Neural cell (in vitro differentiated cells): ENCODE data around the gene ITGA11. TPM values are rescaled to one million over a fixed set of nuclear protein-coding genes. Genes with fewer than 3 reads are reported as not detected.
A peak's percentile ranks its signal among the peaks of the same experiment; 100 is the strongest.

ENCODE experiments used
- H2AFZ ChIP-seq: fragments of 200-600, 300-800 bp; sonication (generic), shearing (Covaris generic); 2 replicates; pipeline ENCODE4 v1.6.0; 2014; ENCODE audit warnings: low read depth, mild to moderate bottlenecking, antibody characterized with exemption, low read length, moderate library complexity
- H3F3A ChIP-seq: fragments of 200-600 bp; shearing (Covaris generic); 2 replicates; pipeline ENCODE4 v1.6.1; 2016; ENCODE audit warnings: mild to moderate bottlenecking, moderate library complexity, mixed read lengths, antibody characterized with exemption, low read length; ENCODE audit not compliant: insufficient read depth, poor library complexity, severe bottlenecking
- H3K27ac ChIP-seq: fragments of 200-600, 300-800 bp; sonication (generic), shearing (Covaris generic); 2 replicates; pipeline ENCODE4 v1.5.1; 2014; ENCODE audit warnings: mild to moderate bottlenecking, low read length, moderate library complexity
- H3K27me3 ChIP-seq: fragments of 300-800, 200-600 bp; sonication (generic), shearing (Covaris generic); 2 replicates; pipeline ENCODE4 v1.6.0; 2014; ENCODE audit warnings: mild to moderate bottlenecking, low read depth, low read length, moderate library complexity; ENCODE audit not compliant: insufficient read depth
- H3K36me3 ChIP-seq: fragments of 300-800, 200-600 bp; sonication (generic), shearing (Covaris generic); 2 replicates; pipeline ENCODE4 v1.5.1; 2014; ENCODE audit warnings: mild to moderate bottlenecking, antibody characterized with exemption, low read length, moderate library complexity; ENCODE audit not compliant: insufficient read depth
- H3K4me2 ChIP-seq: fragments of 300-800, 200-600 bp; sonication (generic), shearing (Covaris generic); 2 replicates; pipeline ENCODE4 v1.6.0; 2014; ENCODE audit warnings: mild to moderate bottlenecking, low read length
- H3K4me3 ChIP-seq: fragments of 300-800, 200-600 bp; sonication (generic), shearing (Covaris generic); 2 replicates; pipeline ENCODE4 v1.5.1; 2014; ENCODE audit warnings: mild to moderate bottlenecking, low read length, moderate library complexity
- H3K79me2 ChIP-seq: fragments of 200-600 bp; shearing (Covaris generic); replicated peaks from 2 replicates; pipeline ENCODE4 v1.6.0; 2014; ENCODE audit warnings: mild to moderate bottlenecking, low read length, moderate library complexity; ENCODE audit not compliant: insufficient read depth
- H3K9ac ChIP-seq: fragments of 300-800, 200-600 bp; sonication (generic), shearing (Covaris generic); 2 replicates; pipeline ENCODE4 v1.6.1; 2016; ENCODE audit warnings: mild to moderate bottlenecking, low read length, mixed read lengths
- H3K9me2 ChIP-seq: fragments of 200-600 bp; shearing (Covaris generic); 2 replicates; pipeline ENCODE4 v1.6.1; 2016; ENCODE audit warnings: mild to moderate bottlenecking, low read length, mixed read lengths; ENCODE audit not compliant: insufficient read depth
- H3K9me3 ChIP-seq: fragments of 200-600, 300-800 bp; sonication (generic), shearing (Covaris generic); 2 replicates; pipeline ENCODE4 v1.6.1; 2016; ENCODE audit warnings: mild to moderate bottlenecking, mixed run types, low read length, moderate library complexity, mixed read lengths
- H4K20me1 ChIP-seq: fragments of 200-600 bp; shearing (Covaris generic); 2 replicates; pipeline ENCODE4 v1.6.1; 2016; ENCODE audit warnings: mild to moderate bottlenecking, mixed run types; ENCODE audit not compliant: insufficient read depth
- EP300 ChIP-seq: fragments of 450-650 bp; conservative IDR thresholded peaks from 2 replicates; pipeline ENCODE4 v1.6.1; 2014; ENCODE audit warnings: antibody characterized with exemption, mild to moderate bottlenecking, moderate library complexity; ENCODE audit not compliant: poor library complexity, severe bottlenecking
- EZH2 ChIP-seq: fragments of 200-600, 300-800 bp; shearing (Covaris generic), sonication (generic); IDR thresholded peaks from 2 replicates; pipeline ENCODE4 v1.6.1; 2014; ENCODE audit warnings: antibody characterized with exemption, low read length, borderline replicate concordance, mild to moderate bottlenecking; ENCODE audit not compliant: insufficient read depth, poor library complexity, severe bottlenecking
- MXI1 ChIP-seq: fragments of 450-650 bp; conservative IDR thresholded peaks from 2 replicates; pipeline ENCODE4 v1.6.1; 2014; ENCODE audit warnings: antibody characterized with exemption, mild to moderate bottlenecking; ENCODE audit not compliant: poor library complexity, severe bottlenecking
- POLR2AphosphoS5 ChIP-seq: IDR thresholded peaks from 2 replicates; pipeline ENCODE4 v1.6.1; 2012
- RAD21 ChIP-seq: fragments of 450-650 bp; conservative IDR thresholded peaks from 2 replicates; pipeline ENCODE4 v1.6.1; 2014; ENCODE audit warnings: antibody characterized with exemption, mild to moderate bottlenecking, moderate library complexity
- SMC3 ChIP-seq: fragments of 450-650 bp; conservative IDR thresholded peaks from 2 replicates; pipeline ENCODE4 v1.6.1; 2014; ENCODE audit warnings: antibody characterized with exemption, mild to moderate bottlenecking, moderate library complexity; ENCODE audit not compliant: poor library complexity
- TAF1 ChIP-seq: IDR thresholded peaks from 2 replicates; pipeline ENCODE4 v1.6.1; 2012; ENCODE audit warnings: low read depth
- polyA plus RNA-seq: library from polyadenylated mRNA; depleted of rRNA; stranded (reverse); fragments of >200 nt; gene quantifications from 2 replicates; pipeline ENCODE4 v1.2.3, GENCODE V29; 2014
- TF ChIP-seq, protein P1 (sequence below): fragments of 450-650 bp; IDR thresholded peaks from 2 replicates; pipeline ENCODE4 v1.5.1; 2014; ENCODE audit warnings: antibody characterized with exemption, mild to moderate bottlenecking, moderate library complexity; ENCODE audit not compliant: poor library complexity, severe bottlenecking
- TF ChIP-seq, protein P2 (sequence below): IDR thresholded peaks from 2 replicates; pipeline ENCODE4 v1.6.1; 2012; ENCODE audit warnings: borderline replicate concordance

ITGA11 gene
- polyA plus RNA-seq, 1 donor from 2014 or later = not detected

DNA sequence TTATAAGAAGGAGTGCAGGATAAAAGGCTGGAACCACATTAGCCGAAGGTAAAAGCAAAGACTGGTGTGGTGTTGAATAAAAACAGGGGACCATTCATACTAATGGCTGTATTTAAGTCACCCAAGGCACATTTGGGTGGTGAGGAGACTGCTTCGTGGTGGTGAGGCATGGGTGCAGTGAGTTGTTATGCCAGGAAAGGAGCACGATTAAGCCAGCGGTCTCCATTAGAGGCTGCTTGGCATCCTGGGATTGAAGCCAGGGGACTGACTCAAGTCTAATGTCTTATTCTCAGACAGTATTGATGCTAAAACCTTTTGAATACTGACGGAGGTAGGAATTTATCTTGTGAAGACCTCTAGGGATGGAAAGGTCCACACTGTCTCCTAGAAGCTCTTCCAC, 132.5 kb downstream of the ITGA11 start:
- peak overlapping the region; percentile 53 for H3K27ac ChIP-seq
- H3K4me3 ChIP-seq = no peak overlapping the region
- H3F3A ChIP-seq = no peaks in the 10 kb centered on the region
- TF ChIP-seq, protein P1, sequence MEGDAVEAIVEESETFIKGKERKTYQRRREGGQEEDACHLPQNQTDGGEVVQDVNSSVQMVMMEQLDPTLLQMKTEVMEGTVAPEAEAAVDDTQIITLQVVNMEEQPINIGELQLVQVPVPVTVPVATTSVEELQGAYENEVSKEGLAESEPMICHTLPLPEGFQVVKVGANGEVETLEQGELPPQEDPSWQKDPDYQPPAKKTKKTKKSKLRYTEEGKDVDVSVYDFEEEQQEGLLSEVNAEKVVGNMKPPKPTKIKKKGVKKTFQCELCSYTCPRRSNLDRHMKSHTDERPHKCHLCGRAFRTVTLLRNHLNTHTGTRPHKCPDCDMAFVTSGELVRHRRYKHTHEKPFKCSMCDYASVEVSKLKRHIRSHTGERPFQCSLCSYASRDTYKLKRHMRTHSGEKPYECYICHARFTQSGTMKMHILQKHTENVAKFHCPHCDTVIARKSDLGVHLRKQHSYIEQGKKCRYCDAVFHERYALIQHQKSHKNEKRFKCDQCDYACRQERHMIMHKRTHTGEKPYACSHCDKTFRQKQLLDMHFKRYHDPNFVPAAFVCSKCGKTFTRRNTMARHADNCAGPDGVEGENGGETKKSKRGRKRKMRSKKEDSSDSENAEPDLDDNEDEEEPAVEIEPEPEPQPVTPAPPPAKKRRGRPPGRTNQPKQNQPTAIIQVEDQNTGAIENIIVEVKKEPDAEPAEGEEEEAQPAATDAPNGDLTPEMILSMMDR = no peak
- H3K9me3 ChIP-seq = no peaks in the 10 kb centered on the region
- no peak overlapping the region for H2AFZ ChIP-seq
- H4K20me1 ChIP-seq = no peaks in the 10 kb centered on the region
- peaks cover 3% of the 10 kb centered on the region for H3K79me2 ChIP-seq
- no peak overlapping the region for H3K4me2 ChIP-seq
- H3K9me2 ChIP-seq = no peaks in the 10 kb centered on the region
- no peaks in the 10 kb centered on the region for H3K27me3 ChIP-seq
- H3K36me3 ChIP-seq = no peaks in the 10 kb centered on the region
- no peak overlapping the region for H3K9ac ChIP-seq

DNA sequence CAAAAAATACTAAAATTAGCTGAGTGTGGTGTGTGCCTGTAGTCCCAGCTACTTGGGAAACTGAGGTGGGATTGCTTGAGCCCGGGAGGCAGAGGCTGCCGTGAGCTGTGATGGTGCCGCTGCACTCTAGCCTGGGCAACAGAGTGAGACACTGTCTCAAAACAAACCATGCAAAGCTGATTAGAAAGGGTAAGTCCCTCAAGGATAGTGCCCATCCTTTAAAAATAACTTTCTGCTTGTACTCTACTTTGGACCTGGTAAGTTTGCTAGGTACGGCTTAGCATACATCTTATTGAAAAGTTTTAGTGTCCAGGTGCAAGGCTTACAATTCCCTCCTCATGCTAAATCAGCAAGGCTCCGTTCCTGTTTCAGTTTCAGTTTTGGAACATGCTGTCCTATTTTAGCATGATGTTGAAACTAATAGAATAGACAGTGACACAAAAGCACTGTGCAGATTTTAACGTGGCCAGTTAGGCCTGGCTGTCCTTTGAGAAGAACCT, 133.0 kb downstream of the ITGA11 start:
- Histone ChIP-seq H3K9me2 (no peaks in the 10 kb centered on the region), H3K9ac (no peak overlapping the region), H3K4me3 (no peak overlapping the region), H3K4me2 (no peak overlapping the region), H3K9me3 (no peaks in the 10 kb centered on the region), H3K27me3 (no peaks in the 10 kb centered on the region), H4K20me1 (no peaks in the 10 kb centered on the region), H3K79me2 (peaks cover 5% of the 10 kb centered on the region), H3K27ac (peak overlapping the region; percentile 53), H3F3A (no peaks in the 10 kb centered on the region), H2AFZ (no peak overlapping the region), H3K36me3 (no peaks in the 10 kb centered on the region)
- TF ChIP-seq, protein P2, sequence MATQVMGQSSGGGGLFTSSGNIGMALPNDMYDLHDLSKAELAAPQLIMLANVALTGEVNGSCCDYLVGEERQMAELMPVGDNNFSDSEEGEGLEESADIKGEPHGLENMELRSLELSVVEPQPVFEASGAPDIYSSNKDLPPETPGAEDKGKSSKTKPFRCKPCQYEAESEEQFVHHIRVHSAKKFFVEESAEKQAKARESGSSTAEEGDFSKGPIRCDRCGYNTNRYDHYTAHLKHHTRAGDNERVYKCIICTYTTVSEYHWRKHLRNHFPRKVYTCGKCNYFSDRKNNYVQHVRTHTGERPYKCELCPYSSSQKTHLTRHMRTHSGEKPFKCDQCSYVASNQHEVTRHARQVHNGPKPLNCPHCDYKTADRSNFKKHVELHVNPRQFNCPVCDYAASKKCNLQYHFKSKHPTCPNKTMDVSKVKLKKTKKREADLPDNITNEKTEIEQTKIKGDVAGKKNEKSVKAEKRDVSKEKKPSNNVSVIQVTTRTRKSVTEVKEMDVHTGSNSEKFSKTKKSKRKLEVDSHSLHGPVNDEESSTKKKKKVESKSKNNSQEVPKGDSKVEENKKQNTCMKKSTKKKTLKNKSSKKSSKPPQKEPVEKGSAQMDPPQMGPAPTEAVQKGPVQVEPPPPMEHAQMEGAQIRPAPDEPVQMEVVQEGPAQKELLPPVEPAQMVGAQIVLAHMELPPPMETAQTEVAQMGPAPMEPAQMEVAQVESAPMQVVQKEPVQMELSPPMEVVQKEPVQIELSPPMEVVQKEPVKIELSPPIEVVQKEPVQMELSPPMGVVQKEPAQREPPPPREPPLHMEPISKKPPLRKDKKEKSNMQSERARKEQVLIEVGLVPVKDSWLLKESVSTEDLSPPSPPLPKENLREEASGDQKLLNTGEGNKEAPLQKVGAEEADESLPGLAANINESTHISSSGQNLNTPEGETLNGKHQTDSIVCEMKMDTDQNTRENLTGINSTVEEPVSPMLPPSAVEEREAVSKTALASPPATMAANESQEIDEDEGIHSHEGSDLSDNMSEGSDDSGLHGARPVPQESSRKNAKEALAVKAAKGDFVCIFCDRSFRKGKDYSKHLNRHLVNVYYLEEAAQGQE = no peak
- no peak for TF ChIP-seq EP300
- no peak for TF ChIP-seq POLR2AphosphoS5
- TF ChIP-seq, protein P1 = no peak
- no peak for TF ChIP-seq TAF1
- no peak for TF ChIP-seq RAD21
- TF ChIP-seq MXI1 = no peak
- no peak for TF ChIP-seq SMC3
- TF ChIP-seq EZH2 = no peak
